GM23248 (cell line): ENCODE results near the gene ATP6V0E2.
"Not testable (repeated sequence)": the region's sequence is repeated elsewhere in the genome, so short reads cannot be mapped to it uniquely, and the experiment has no call there.

Experiments
- EZH2 ChIP-seq: fragments of 200-600 bp; sonication (generic); IDR thresholded peaks from 2 replicates; pipeline ENCODE4 v1.6.1; 2018; ENCODE audit warnings: antibody characterized with exemption, mild to moderate bottlenecking; ENCODE audit not compliant: insufficient read depth, poor library complexity, severe bottlenecking
- EZH2phosphoT487 ChIP-seq: fragments of 200-600 bp; sonication (generic); IDR thresholded peaks from 2 replicates; pipeline ENCODE4 v1.6.1; 2018; ENCODE audit warnings: antibody characterized with exemption, moderate library complexity, mild to moderate bottlenecking, low read depth; ENCODE audit not compliant: insufficient read depth

- not testable (repeated sequence) for TF ChIP-seq EZH2, EZH2phosphoT487
Measured at GRCh38 chr7:149890715-149891114, 16.9 kb downstream of the ATP6V0E2 start.
